ENCODE measurements around the gene FMN1. TPM values are rescaled to one million over a fixed set of nuclear protein-coding genes. Genes with fewer than 3 reads are reported as not detected.

FMN1 gene
- total and polyA plus RNA-seq, 2 of the 8 experiments (the other 6 are each of a cell fraction or from before 2014, with no cell fraction given) = 0.27 to 3.7 TPM

DNA sequence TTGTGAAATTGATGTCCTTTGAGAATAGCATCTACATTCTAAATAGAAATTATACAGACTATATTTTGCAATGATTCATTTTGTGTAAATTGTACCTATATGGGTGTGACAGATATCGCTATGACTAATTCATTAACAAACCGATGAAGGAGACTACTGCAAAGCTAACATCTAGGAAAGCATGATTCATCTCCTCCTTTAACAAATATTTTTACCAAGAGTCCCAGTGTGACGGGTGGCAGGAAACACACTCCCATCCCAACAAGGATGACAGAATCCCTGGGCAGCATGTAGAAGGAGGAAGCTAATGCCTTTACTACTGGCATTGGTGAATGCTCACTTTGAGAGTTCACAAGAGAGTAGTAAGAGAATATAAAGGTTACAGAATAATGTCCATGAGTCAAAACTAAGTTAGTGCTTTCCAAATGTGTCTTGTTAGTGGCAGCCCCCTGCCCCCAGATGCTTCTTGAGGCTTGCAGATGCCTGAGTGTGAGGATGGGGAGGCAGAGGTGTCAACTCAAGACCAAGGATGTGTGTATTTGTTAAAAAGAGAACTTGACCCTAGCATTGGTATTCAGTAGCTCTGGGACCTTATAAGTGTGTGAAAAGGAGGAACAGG is 180.6 kb downstream of the FMN1 start (continued):
- TF ChIP-seq MAFK (IDR thresholded peaks at IDR 0.05; ENCODE audit: low read depth, low read length) (no peak), RFX5 (IDR thresholded peaks at IDR 0.05; ENCODE audit: borderline replicate concordance, low read depth, low read length) (no peak), SIN3A (conservative IDR thresholded peaks at IDR 0.05 in 1 of 2, IDR thresholded peaks at IDR 0.05 in 1 of 2; ENCODE audit: low read depth in 1 of 2, low read length in 2 of 2) (no peak), NANOG (IDR thresholded peaks at IDR 0.05; ENCODE audit: insufficient read depth, low read depth, low read length, poor library complexity, severe bottlenecking) (no peak)
